K562 (cell line): ENCODE results near the gene EXOSC9. TPM values are rescaled to one million over a fixed set of nuclear protein-coding genes. Genes with fewer than 3 reads are reported as not detected.
A peak's percentile ranks its signal among the peaks of the same experiment; 100 is the strongest.

Experiments
- ATF6 ChIP-seq: sonication (generic); formaldehyde crosslinking; IDR thresholded peaks from 2 replicates; pipeline ENCODE4 v1.4.0; 2020; ENCODE audit warnings: mild to moderate bottlenecking, missing genetic modification reagents
- DIDO1 ChIP-seq: fragments of 450-650 bp; IDR thresholded peaks from 2 replicates; pipeline ENCODE4 v1.6.1; 2016; ENCODE audit warnings: low read depth, missing biosample characterization, missing genetic modification characterization
- ELF4 ChIP-seq: fragments of 450-650 bp; formaldehyde crosslinking; IDR thresholded peaks from 2 replicates; pipeline ENCODE4 v1.4.0; 2022; ENCODE audit warnings: missing genetic modification characterization
- ESRRA ChIP-seq: fragments of 450-650 bp; IDR thresholded peaks from 2 replicates; pipeline ENCODE4 v1.6.1; 2014; ENCODE audit warnings: low read depth, mild to moderate bottlenecking, moderate library complexity, borderline replicate concordance
- EZH2 ChIP-seq: IDR thresholded peaks from 2 replicates; pipeline ENCODE4 v1.6.1; 2012; ENCODE audit warnings: low read depth, mild to moderate bottlenecking, inconsistent platforms, low read length, borderline replicate concordance
- FUS ChIP-seq: fragments of 200-400 bp; formaldehyde crosslinking; optimal IDR thresholded peaks from 2 replicates; pipeline ENCODE3; 2017; ENCODE audit warnings: low read depth, low read length
- KDM1A ChIP-seq, 2 experiments: fragments of 450-650 bp; IDR thresholded peaks; 2 replicates each; pipeline ENCODE4 v1.6.1; 2016; ENCODE audit warnings: mild to moderate bottlenecking in 2 of 2
- L3MBTL2 ChIP-seq: fragments of 450-650 bp; IDR thresholded peaks from 2 replicates; pipeline ENCODE4 v1.6.1; 2016; ENCODE audit warnings: mild to moderate bottlenecking, moderate library complexity
- PHF20 ChIP-seq: fragments of 450-650 bp; IDR thresholded peaks from 2 replicates; pipeline ENCODE4 v1.6.1; 2018; ENCODE audit not compliant: partially characterized antibody
- POLR2G ChIP-seq: fragments of 200-400 bp; formaldehyde crosslinking; IDR thresholded peaks from 2 replicates; pipeline ENCODE4 v1.6.1; 2017; ENCODE audit warnings: low read depth, mild to moderate bottlenecking, antibody characterized with exemption, low read length, moderate library complexity
- PRPF4 ChIP-seq: fragments of 200-400 bp; formaldehyde crosslinking; IDR thresholded peaks from one replicate; pipeline ENCODE4 v1.6.1; 2017; ENCODE audit warnings: low read length, low read depth, mild to moderate bottlenecking; ENCODE audit not compliant: insufficient read depth, poor library complexity, severe bottlenecking
- RBBP5 ChIP-seq: fragments of 200-600 bp; sonication (generic); IDR thresholded peaks from 2 replicates; pipeline ENCODE4 v1.6.1; 2012; ENCODE audit warnings: borderline replicate concordance, mild to moderate bottlenecking, low read length, control low read depth, inconsistent platforms; ENCODE audit not compliant: insufficient read depth, poor library complexity, severe bottlenecking
- RBFOX2 ChIP-seq: fragments of 200-400 bp; formaldehyde crosslinking; IDR thresholded peaks from 2 replicates; pipeline ENCODE4 v1.6.1; 2017; ENCODE audit warnings: low read depth, mild to moderate bottlenecking, low read length, moderate library complexity
- TAF1 ChIP-seq: IDR thresholded peaks from 2 replicates; pipeline ENCODE4 v1.6.1; 2011; ENCODE audit warnings: mild to moderate bottlenecking, low read length, moderate library complexity; ENCODE audit not compliant: insufficient read depth, control insufficient read depth, severe bottlenecking; ENCODE audit errors: extremely low read depth
- THRA ChIP-seq: fragments of 450-650 bp; IDR thresholded peaks from 2 replicates; pipeline ENCODE4 v1.6.1; 2017; ENCODE audit warnings: mild to moderate bottlenecking, moderate library complexity
- ZNF224 ChIP-seq: sonication (generic); formaldehyde crosslinking; IDR thresholded peaks from 2 replicates; pipeline ENCODE4 v1.8.0; 2022; ENCODE audit warnings: mild to moderate bottlenecking, missing genetic modification reagents
- ZNF239 ChIP-seq: fragments of 250-450 bp; sonication (Bioruptor Pico); IDR thresholded peaks from 2 replicates; pipeline ENCODE4 v1.4.0; 2020; ENCODE audit warnings: mild to moderate bottlenecking
- ZNF740 ChIP-seq, 3 experiments: fragments of 200-800 bp in 1 of 3; sonication (Bioruptor generic) in 1 of 3; sonication (generic) in 1 of 3; formaldehyde crosslinking in 1 of 3; IDR thresholded peaks; 2 replicates each; pipeline versions ENCODE4 v1.6.1 to v1.8.0; 2016 to 2022; ENCODE audit warnings: mild to moderate bottlenecking in 2 of 3, missing compliant biosample characterization in 2 of 3, missing genetic modification characterization in 2 of 3, missing genetic modification reagents in 1 of 3
- polyA plus RNA-seq, 8 experiments: library from polyadenylated mRNA; depleted of rRNA in 4 of 8; stranded (reverse) in 5 of 8; unstranded in 3 of 8; fragments of >200 nt; fragmentation: Nextera tagmentation in 2 of 8; fragmentation: Illumina TruSeq in 1 of 8; extraction: Ambion mirVana in 2 of 8; extraction: Trizol in 1 of 8; gene quantifications; 2 replicates each; pipeline versions ENCODE4 v1.2.1 to v1.2.3, GENCODE V29; 2011 to 2014; ENCODE audit warnings: inconsistent platforms in 1 of 8, missing spikeins in 1 of 8
- total RNA-seq, 7 experiments: library from RNA; depleted of rRNA in 6 of 7; stranded (reverse); fragments of >200 nt in 6 of 7; fragmentation: Illumina TruSeq in 2 of 7; extraction: Trizol in 2 of 7; gene quantifications; 2 replicates each; pipeline versions ENCODE4 v1.2.1 to v1.2.3, GENCODE V29; 2011 to 2021; ENCODE audit warnings: low replicate concordance in 1 of 7
- TF ChIP-seq, protein P1 (sequence below), 2 experiments: fragments of 450-650 bp; IDR thresholded peaks; 2 replicates each; pipeline ENCODE4 v1.6.1; 2016

The EXOSC9 gene
- total and polyA plus RNA-seq, 9 of the 15 experiments (the other 6 are each of a cell fraction or from before 2014, with no cell fraction given) = 64.7 to 166 (median 115) TPM

GRCh38 chr4:121823505-121824170 is 22.5 kb downstream of the EXOSC9 start, which contains the start of gene CCNA2 (continued):
- TF ChIP-seq L3MBTL2 (peak; percentile 33; the same call in 1 of the 2 replicates), ZNF224 (CRISPR knock-in tag) (no peak), PRPF4 (peak; percentile 67), ESRRA (peak; percentile 83; the same call in 1 of the 2 replicates), EZH2 (no peak), RBFOX2 (peak; percentile 99), ZNF740 (CRISPR knock-in tag; IDR thresholded peaks at IDR 0.05) (peak; percentile 69; the same call in 1 of the 2 replicates), ZNF740 (tag; IDR thresholded peaks at IDR 0.05) (no peak), ELF4 (no peak), ZNF239 (CRISPR knock-in tag) (no peak), DIDO1 (0 out of 2 replicates have a peak, but pooled peaks have one; percentile 51), FUS (peak; percentile 54), PHF20 (peak; percentile 55), POLR2G (peak; percentile 99), TAF1 (peak; percentile 69), RBBP5 (peak; percentile 82), THRA (no peak), ATF6 (CRISPR knock-in tag) (peak; percentile 72; the same call in 1 of the 2 replicates), KDM1A (IDR thresholded peaks at IDR 0.05) (no peak)
- TF ChIP-seq, protein P1, sequence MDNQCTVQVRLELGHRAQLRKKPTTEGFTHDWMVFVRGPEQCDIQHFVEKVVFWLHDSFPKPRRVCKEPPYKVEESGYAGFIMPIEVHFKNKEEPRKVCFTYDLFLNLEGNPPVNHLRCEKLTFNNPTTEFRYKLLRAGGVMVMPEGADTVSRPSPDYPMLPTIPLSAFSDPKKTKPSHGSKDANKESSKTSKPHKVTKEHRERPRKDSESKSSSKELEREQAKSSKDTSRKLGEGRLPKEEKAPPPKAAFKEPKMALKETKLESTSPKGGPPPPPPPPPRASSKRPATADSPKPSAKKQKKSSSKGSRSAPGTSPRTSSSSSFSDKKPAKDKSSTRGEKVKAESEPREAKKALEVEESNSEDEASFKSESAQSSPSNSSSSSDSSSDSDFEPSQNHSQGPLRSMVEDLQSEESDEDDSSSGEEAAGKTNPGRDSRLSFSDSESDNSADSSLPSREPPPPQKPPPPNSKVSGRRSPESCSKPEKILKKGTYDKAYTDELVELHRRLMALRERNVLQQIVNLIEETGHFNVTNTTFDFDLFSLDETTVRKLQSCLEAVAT (IDR thresholded peaks at IDR 0.05) = peak in 1 of 2 experiments; percentile 97; a peak in 2 of 4 replicates
